Measurements from ENCODE around the gene KCNV2.

Gene KCNV2

DNA sequence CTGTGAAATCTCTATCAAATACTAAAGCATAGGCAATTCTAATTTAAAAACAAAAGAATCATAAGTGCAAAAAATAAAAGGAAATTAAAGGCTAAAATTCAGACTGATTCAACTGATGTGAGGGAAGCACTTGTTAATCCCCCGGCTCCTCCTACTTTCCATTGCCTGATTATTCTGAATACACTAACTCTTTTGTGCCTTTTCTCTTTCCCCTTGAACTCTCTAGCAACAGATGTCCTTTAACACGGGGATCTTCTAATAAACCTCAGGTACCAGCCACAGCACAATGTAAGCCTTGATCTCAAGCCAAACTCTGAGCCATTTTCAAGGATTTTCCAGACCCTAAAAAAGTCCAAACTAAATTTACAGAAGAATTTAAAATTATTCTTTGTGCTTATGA lies 61.5 kb downstream of the KCNV2 start:
- Histone ChIP-seq H3K9me3 (ENCODE audit: low read length) (peaks cover 22% of the 10 kb centered on the region; the same call in 1 of the 2 replicates), H3F3A (ENCODE audit: insufficient read depth, low read length) (no peaks in the 10 kb centered on the region), H3K4me1 (ENCODE audit: insufficient read depth, low read length, severe bottlenecking) (no peaks in the 10 kb centered on the region), H3K27me3 (ENCODE audit: insufficient read depth, low read length) (no peaks in the 10 kb centered on the region), H2AFZ (ENCODE audit: low read length) (no peak overlapping the region), H3K9me2 (ENCODE audit: low read depth, low read length) (no peaks in the 10 kb centered on the region), H3K36me3 (ENCODE audit: insufficient read depth, low read length) (peaks cover 99% of the 10 kb centered on the region), H3K4me2 (ENCODE audit: low read length) (no peak overlapping the region), H4K20me1 (ENCODE audit: insufficient read depth, low read length) (no peaks in the 10 kb centered on the region), H3K79me2 (ENCODE audit: insufficient read depth, low read length) (no peaks in the 10 kb centered on the region), H3K9ac (ENCODE audit: low read length) (no peak overlapping the region), H3K4me3 (ENCODE audit: low read depth, low read length, poor library complexity, severe bottlenecking) (no peak overlapping the region), H3K27ac (ENCODE audit: low read depth, low read length, poor library complexity, severe bottlenecking) (no peak overlapping the region)
- TF ChIP-seq EZH2 (IDR thresholded peaks at IDR 0.05; ENCODE audit: borderline replicate concordance, low read length) = no peak
- no peak for TF ChIP-seq CTCF (IDR thresholded peaks at IDR 0.05; ENCODE audit: low read length)

All from OCI-LY1 (cell line).